Spleen (tissue), 7 donors: ENCODE measurements around the gene RNF212.

Source experiments
- POLR2A ChIP-seq, 3 donors: fragments of 450-650 bp; IDR thresholded peaks; one replicate each; pipeline ENCODE4 v1.5.1; 2017; ENCODE audit warnings: antibody characterized with exemption in 3 of 3, mild to moderate bottlenecking in 1 of 3
- POLR2AphosphoS5 ChIP-seq, 3 donors: sonication (generic); formaldehyde crosslinking; IDR thresholded peaks; one replicate each; pipeline ENCODE4 v1.5.1; 2017; ENCODE audit warnings: antibody characterized with exemption in 3 of 3
- TF ChIP-seq, protein P1 (sequence below), 11 experiments: fragments of 200-600 bp in 7 of 11; fragments of 450-650 bp in 4 of 11; sonication (generic) in 4 of 11; IDR thresholded peaks in 8 of 11; conservative IDR thresholded peaks in 3 of 11; 1 replicate in 7 of 11; 2 replicates in 4 of 11; pipeline versions ENCODE4 v1.4.0 to v1.8.0; 2016 to 2021; ENCODE audit warnings: antibody characterized with exemption in 11 of 11, inconsistent platforms in 4 of 11, mild to moderate bottlenecking in 1 of 11
- donor health status: DM: no; HTN: no; CAD: no; lungs with moderate emphysema.
- donor health status: DM: no; HTN: no; CAD: no.
- donor health status: DM: no; HTN: no; CAD: no.

DNA sequence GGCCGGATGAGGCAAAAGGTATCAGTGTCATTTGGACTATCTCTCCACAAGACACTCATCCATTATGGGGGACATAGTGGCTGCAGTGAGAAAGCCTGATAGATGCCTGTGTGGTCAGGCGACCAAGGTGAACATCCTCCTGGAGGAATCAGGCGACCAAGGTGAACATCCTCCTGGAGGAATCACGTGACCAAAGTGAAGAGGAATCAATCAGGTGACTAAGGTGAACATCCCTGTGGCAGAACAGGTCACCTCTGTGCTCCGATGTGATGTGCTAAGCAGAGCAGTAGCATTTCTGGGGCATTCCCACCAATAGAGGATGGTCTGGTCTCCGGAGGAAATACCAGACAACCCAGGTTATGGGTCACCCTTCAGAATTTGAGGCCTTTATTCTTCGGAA, 44.0 kb downstream of the RNF212 start:
- TF ChIP-seq, protein P1, sequence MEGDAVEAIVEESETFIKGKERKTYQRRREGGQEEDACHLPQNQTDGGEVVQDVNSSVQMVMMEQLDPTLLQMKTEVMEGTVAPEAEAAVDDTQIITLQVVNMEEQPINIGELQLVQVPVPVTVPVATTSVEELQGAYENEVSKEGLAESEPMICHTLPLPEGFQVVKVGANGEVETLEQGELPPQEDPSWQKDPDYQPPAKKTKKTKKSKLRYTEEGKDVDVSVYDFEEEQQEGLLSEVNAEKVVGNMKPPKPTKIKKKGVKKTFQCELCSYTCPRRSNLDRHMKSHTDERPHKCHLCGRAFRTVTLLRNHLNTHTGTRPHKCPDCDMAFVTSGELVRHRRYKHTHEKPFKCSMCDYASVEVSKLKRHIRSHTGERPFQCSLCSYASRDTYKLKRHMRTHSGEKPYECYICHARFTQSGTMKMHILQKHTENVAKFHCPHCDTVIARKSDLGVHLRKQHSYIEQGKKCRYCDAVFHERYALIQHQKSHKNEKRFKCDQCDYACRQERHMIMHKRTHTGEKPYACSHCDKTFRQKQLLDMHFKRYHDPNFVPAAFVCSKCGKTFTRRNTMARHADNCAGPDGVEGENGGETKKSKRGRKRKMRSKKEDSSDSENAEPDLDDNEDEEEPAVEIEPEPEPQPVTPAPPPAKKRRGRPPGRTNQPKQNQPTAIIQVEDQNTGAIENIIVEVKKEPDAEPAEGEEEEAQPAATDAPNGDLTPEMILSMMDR (IDR thresholded peaks at IDR 0.05 in 8 of 11, conservative IDR thresholded peaks at IDR 0.05 in 3 of 11) = no peak
- TF ChIP-seq POLR2AphosphoS5 (IDR thresholded peaks at IDR 0.05) (no peak), POLR2A (IDR thresholded peaks at IDR 0.05) (no peak)
